ENCODE measurements around the gene ADGRG3. TPM values are rescaled to one million over a fixed set of nuclear protein-coding genes. Genes with fewer than 3 reads are reported as not detected.
"Not testable (repeated sequence)": the region's sequence is repeated elsewhere in the genome, so short reads cannot be mapped to it uniquely, and the experiment has no call there.

ADGRG3 gene
- total RNA-seq, 1 donor from 2014 or later, result not detected

- Mint-ChIP-seq H3K27ac (no peak overlapping the region), H3K9me3 (no peaks in the 10 kb centered on the region), H3K4me3 (no peak overlapping the region), H3K4me1 (no peaks in the 10 kb centered on the region), H3K27me3 (ENCODE audit: insufficient read depth, low read depth) (peaks cover 3% of the 10 kb centered on the region), H3K36me3 (no peaks in the 10 kb centered on the region)
- Histone ChIP-seq H3K79me2 (ENCODE audit: low read depth) (peaks cover under 1% of the 10 kb centered on the region), H3F3A (ENCODE audit: low read depth) (peaks cover 8% of the 10 kb centered on the region), H3K36me3 (no peaks in the 10 kb centered on the region), H3K9me3 (ENCODE audit: low read depth) (no peaks in the 10 kb centered on the region), H3K27me3 (no peaks in the 10 kb centered on the region), H2AFZ (replicated peaks) (no peak overlapping the region), H3K4me1 (peaks cover under 1% of the 10 kb centered on the region), H3K27ac (no peak overlapping the region), H3K4me2 (no peak overlapping the region), H3K9ac (no peak overlapping the region), H4K20me1 (ENCODE audit: low read depth) (no peaks in the 10 kb centered on the region), H3K4me3 (no peak overlapping the region)
- TF ChIP-seq EZH2phosphoT487 (IDR thresholded peaks at IDR 0.05) (no peak), EZH2 (IDR thresholded peaks at IDR 0.05) (no peak)
- no peak for DNase-seq (ENCODE audit: low spot score)
Measured at GRCh38 chr16:57729182-57729484, 61.0 kb downstream of the ADGRG3 start.

- not testable (repeated sequence) for H3K4me1 ChIP-seq; H3K79me2 ChIP-seq (ENCODE audit: low read depth); H3K4me2 ChIP-seq; H3K27ac ChIP-seq; H3K9me3 Mint-ChIP-seq; H3K27ac Mint-ChIP-seq; H3K4me3 Mint-ChIP-seq; H3K36me3 ChIP-seq; H3F3A ChIP-seq (ENCODE audit: low read depth); H3K4me1 Mint-ChIP-seq; H3K27me3 ChIP-seq; DNase-seq (ENCODE audit: low spot score); H3K27me3 Mint-ChIP-seq (ENCODE audit: insufficient read depth, low read depth); H3K9ac ChIP-seq; H4K20me1 ChIP-seq (ENCODE audit: low read depth); H3K9me3 ChIP-seq (ENCODE audit: low read depth); H3K36me3 Mint-ChIP-seq; H2AFZ ChIP-seq (replicated peaks); H3K4me3 ChIP-seq
Measured at GRCh38 chr16:57729852-57730251, 61.7 kb downstream of the ADGRG3 start.

GRCh38 chr16:57730771-57731730, 62.9 kb downstream of the ADGRG3 start:
- no peak overlapping the region for H3K9ac ChIP-seq
- no peak for DNase-seq (ENCODE audit: low spot score)
- H3K79me2 ChIP-seq (ENCODE audit: low read depth), result peaks cover 6% of the 10 kb centered on the region
- H3F3A ChIP-seq (ENCODE audit: low read depth), result peaks cover 8% of the 10 kb centered on the region
- H3K4me3 ChIP-seq, result no peak overlapping the region
- H2AFZ ChIP-seq (replicated peaks), result no peak overlapping the region
- H3K27ac ChIP-seq, result no peak overlapping the region
- Mint-ChIP-seq H3K36me3 (no peaks in the 10 kb centered on the region), H3K4me1 (peaks cover 6% of the 10 kb centered on the region), H3K4me3 (no peak overlapping the region), H3K27ac (peak overlapping the region; percentile 9), H3K27me3 (ENCODE audit: insufficient read depth, low read depth) (peaks cover 3% of the 10 kb centered on the region), H3K9me3 (no peaks in the 10 kb centered on the region)
- no peaks in the 10 kb centered on the region for H3K9me3 ChIP-seq (ENCODE audit: low read depth)
- H3K36me3 ChIP-seq, result no peaks in the 10 kb centered on the region
- TF ChIP-seq CTCF (IDR thresholded peaks at IDR 0.05), result no peak
- no peak for TF ChIP-seq EZH2phosphoT487 (IDR thresholded peaks at IDR 0.05)
- no peak for TF ChIP-seq EZH2 (IDR thresholded peaks at IDR 0.05)
- no peaks in the 10 kb centered on the region for H4K20me1 ChIP-seq (ENCODE audit: low read depth)
- H3K27me3 ChIP-seq, result no peaks in the 10 kb centered on the region
- peaks cover 5% of the 10 kb centered on the region for H3K4me1 ChIP-seq
- no peak overlapping the region for H3K4me2 ChIP-seq

GRCh38 chr16:57732037-57732436, 63.9 kb downstream of the ADGRG3 start:
- Histone ChIP-seq H3K9me3 (ENCODE audit: low read depth) (no peaks in the 10 kb centered on the region), H3K36me3 (no peaks in the 10 kb centered on the region), H2AFZ (replicated peaks) (no peak overlapping the region), H3K4me1 (peaks cover 5% of the 10 kb centered on the region), H3K79me2 (ENCODE audit: low read depth) (peaks cover 6% of the 10 kb centered on the region), H3K4me3 (no peak overlapping the region), H4K20me1 (ENCODE audit: low read depth) (no peaks in the 10 kb centered on the region), H3K9ac (no peak overlapping the region), H3K27me3 (no peaks in the 10 kb centered on the region), H3K27ac (no peak overlapping the region), H3F3A (ENCODE audit: low read depth) (peaks cover 8% of the 10 kb centered on the region), H3K4me2 (no peak overlapping the region)
- H3K27me3 Mint-ChIP-seq (ENCODE audit: insufficient read depth, low read depth), result peaks cover 2% of the 10 kb centered on the region
- no peaks in the 10 kb centered on the region for H3K9me3 Mint-ChIP-seq
- H3K36me3 Mint-ChIP-seq, result no peaks in the 10 kb centered on the region
- H3K27ac Mint-ChIP-seq, result no peak overlapping the region
- peaks cover 16% of the 10 kb centered on the region for H3K4me1 Mint-ChIP-seq
- no peak for TF ChIP-seq EZH2phosphoT487 (IDR thresholded peaks at IDR 0.05)
- TF ChIP-seq EZH2 (IDR thresholded peaks at IDR 0.05), result no peak
- no peak for TF ChIP-seq CTCF (IDR thresholded peaks at IDR 0.05)
- DNase-seq (ENCODE audit: low spot score), result no peak
- H3K4me3 Mint-ChIP-seq, result no peak overlapping the region
